Left forelimb (tissue), 1 donor: ENCODE data around the gene SLC9A8.
"Not testable (repeated sequence)": the region's sequence is repeated elsewhere in the genome, so short reads cannot be mapped to it uniquely, and the experiment has no call there.

Source experiments
- DNase-seq: peaks from one replicate; pipeline ENCODE4 v3.0.0-alpha.2; 2018; ENCODE audit warnings: low spot score

SLC9A8 gene

DNA sequence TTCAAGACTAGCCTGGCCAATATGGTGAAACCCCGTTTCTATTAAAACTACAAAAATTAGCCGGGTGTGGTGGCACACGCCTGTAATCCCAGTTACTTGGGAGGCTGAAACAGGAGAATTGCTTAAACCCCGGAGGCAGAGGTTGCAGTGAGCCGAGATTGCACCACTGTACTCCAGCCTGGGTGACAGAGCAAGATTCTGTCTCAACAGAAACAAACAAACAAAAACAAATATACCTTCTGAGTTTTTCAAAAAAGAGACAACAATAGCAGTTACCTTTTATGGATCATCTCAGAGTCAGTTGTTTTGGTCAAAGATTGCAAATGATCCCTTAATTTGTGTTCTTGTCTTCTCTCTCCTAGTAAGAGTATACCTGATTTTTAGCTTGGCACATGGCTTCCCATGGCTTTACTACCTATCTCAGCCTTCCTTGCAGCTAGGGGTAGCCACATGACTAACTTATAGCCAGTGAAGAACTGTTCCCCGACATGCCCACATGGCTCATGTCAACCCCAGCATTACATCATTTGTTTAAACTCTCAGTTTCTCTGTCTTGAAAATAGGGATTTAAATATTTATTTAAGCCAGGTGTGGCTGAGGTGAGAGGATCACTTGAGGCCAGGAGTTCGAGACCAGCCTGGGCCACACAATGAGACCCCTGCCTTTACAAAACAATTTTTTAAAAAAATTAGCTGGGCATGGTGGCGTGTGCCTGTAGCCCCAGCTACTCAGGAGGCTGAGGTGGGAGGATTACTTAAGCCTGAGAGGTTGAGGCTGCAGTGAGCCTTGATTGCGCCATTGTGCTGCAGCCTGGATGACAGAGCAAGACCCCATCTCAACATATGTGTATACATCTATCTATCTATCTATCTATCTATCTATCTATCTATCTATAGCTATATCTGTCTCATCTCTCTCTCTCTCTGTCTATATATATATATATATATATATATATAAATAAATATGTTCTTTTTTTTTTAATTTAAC is 25.0 kb upstream of the SLC9A8 start:
- DNase-seq = no peak

GRCh38 chr20:49790077-49790798 is 22.4 kb upstream of the SLC9A8 start:
- DNase-seq = no peak

- DNase-seq = no peak
Measured at GRCh38 chr20:49791165-49791564, 21.5 kb upstream of the SLC9A8 start.

- DNase-seq = no peak
Measured at GRCh38 chr20:49792006-49792405, 20.6 kb upstream of the SLC9A8 start.

DNA sequence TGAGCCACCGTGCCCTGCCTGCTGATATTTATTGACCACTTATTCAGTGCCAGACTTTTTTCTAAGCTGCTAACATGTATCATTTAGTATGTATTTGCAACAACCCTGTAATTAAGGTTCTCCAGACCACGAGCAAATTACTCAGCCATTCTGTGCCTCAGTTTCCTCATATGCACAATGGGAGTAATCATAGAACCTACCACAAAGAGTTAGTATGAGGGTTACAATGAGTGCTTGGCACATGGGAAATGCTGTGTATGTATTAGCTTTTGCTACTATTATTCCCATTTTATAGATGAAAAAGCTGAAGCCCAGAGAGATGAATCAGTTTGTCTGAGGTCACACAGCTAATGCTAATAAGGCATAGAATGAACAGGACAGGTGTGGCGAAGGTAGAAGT is 20.0 kb upstream of the SLC9A8 start:
- no peak for DNase-seq

DNA sequence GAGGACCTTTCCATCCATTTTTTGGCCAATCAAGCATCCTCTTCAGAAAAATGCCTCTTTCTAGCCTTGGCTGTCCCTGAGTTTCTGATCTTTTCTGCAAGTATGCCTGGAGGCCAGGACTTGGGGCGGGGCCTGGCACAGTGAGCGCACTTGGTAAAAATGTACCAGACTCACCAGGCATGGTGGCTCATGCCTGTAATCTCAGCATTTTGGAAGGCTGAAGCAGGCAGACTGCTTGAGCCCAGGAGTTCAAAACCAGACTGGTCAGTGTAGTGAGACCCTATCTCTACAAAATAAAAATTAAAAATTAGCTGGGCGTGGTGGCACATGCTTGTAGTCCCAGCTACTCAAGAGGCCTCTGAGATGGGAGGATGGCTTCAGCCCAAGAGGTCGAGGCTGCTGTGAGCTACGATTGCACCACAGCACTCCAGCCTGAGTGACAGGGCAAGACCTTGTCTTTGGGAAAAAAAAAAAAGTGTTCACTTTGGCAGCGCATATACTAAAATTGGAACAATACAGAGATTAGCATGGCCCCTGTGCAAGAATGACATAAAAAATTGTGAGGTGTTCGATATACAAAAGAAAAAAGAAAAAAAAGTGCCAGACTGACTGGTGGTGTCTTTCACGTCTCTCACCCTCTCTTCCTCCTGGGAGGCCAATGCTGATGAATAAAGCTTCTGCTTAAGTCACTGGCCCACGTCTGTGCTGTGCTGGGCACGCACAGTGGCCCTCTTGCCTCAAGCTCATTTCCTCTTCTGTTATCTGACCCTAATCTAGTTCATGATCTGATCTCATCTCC is 18.1 kb upstream of the SLC9A8 start:
- DNase-seq = no peak

GRCh38 chr20:49795135-49795424 is 17.5 kb upstream of the SLC9A8 start:
- no peak for DNase-seq

DNA sequence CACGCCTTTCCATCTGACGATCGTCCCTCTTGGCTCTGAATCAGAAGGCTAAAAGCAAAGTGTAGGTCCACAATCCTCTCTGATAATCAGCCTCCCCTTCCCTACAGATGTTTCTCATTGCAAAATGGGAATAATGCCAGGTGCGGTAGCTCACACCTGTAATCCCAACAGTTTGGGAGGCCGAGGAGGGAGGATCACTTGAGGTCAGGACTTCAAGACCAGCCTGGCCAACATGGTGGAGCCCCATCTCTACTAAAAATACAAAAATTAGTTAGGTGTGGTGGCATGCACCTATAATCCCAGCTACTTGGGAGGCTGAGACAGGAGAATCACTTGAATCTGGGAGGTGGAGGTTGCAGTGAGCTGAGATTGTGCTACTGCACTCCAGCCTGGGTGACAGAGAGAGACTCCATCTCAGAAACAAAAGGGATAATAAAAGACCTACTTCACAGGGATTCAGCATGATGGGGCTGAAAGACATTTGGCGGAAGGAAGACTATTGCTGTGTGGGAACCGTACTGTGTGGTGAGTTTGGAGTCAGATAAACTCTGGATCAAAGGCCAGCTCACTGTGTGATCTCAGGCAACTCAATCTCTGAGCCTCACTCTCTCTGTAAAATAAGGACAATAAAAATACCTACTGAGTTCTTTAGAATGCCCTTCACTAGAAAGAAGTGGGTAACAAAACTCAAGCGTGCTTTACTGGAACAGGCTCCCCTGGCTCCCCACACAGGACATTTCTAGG is 15.9 kb upstream of the SLC9A8 start:
- no peak for DNase-seq

DNA sequence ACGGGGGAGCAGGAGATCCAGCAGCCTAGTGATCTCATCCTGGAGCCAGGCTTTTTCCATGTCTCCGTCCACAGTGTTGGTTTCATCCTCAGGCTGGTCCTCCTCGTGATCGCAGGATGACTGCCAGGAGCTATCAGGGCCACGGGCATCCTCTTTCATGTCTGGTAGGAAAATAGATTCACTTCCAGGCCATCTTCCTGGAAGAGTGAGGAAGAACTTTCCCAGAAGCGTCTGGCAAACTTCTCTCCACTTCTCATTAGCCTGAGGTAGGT is 15.3 kb upstream of the SLC9A8 start:
- no peak for DNase-seq

- no peak for DNase-seq
Measured at GRCh38 chr20:49798718-49799117, 13.9 kb upstream of the SLC9A8 start.

DNA sequence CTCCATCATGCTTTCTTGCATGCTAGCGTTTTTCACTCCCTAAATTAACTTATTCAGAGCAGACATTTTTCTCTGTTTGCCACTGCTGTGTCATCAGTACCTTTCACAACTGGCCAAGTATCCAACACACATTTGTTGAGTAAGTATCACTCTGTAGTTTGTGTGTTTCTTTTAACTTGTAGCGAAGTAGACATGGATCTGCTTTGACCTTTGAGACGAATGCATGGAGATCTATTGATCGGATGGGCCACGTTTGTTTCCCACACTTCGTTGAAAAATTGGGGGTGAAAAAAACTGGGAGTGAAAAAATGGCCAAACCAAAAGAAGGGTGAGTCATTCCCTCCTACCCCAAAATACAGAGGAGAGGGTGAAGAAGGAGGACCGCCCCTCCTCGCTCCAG is 12.9 kb upstream of the SLC9A8 start:
- no peak for DNase-seq

GRCh38 chr20:49803418-49803817 is 9.2 kb upstream of the SLC9A8 start:
- DNase-seq = no peak

DNA sequence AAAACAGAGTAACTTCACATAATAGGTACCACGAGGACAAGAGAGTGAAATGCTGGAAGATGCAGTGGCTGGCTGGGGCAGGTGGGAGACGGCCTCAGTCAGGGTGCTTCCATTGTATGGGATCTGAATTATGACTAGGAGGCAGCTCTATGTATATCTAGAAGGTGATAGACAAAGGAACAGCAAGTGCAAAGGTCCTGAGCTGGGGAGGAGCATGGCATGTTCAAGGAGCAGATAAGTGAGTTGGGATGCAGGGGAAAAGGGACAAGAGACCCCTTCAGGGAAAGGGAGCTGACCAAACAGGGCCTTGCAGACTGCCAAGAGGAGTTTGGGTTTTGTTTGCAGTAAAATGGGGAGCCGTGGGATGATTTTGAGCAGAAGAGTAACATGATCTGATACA is 8.3 kb upstream of the SLC9A8 start:
- DNase-seq = no peak

- DNase-seq = not testable (repeated sequence)
Measured at GRCh38 chr20:49805224-49805876, 7.3 kb upstream of the SLC9A8 start.

DNA sequence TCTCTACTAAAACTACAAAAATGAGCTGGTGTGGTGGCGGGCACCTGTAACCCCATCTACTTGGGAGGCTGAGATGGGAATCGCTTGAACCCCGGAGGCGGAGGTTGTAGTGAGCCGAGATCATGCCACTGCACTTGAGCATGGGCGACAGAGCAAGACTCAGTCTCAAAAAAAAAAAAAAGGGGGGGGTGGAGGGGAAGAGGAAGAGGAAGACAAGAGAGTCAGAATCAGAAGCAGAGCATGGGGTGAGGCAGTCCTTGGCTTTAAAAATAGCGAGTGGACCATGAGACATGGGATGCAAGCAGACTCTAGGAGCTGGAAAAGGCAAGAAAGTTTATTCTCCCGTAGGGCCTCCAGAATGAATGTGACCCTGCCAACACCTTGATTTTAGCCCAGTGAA is 3.9 kb upstream of the SLC9A8 start:
- DNase-seq = no peak

GRCh38 chr20:49809803-49810359 is 2.7 kb upstream of the SLC9A8 start:
- DNase-seq = no peak

- no peak for DNase-seq
Measured at GRCh38 chr20:49810491-49811190, 2.0 kb upstream of the SLC9A8 start.

DNA sequence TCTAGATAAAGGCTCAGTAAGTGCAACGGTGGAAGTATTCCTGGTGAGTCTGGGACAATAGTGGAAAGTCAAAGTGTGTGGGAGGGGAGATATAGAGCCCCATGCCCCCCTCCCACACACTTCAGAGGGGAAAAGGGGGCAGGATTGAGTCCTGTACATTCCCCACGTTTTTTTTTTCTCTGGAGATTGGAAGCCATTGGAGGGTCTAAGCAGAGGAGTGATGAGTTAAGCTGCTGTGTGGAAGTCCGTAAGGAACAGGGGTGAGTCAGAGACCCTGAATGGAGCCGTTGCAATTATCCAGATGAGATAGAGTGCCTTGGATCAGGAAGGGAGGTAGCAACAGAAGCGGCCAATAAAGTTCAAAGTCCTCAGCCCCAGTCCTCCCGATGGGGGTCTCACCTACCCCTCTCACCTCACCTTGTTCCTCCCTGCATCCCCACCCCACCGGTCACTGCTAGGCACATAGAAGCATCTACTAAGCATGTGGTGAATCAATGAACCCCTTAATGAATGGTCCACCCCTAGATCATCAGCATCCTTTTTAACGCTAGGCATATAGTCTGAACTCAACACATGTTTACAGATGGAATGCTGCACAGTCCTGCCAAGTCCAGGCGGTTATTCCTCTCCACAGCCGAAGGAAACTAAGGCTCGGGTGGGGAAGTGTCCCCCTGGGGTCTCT is 662 bp upstream of the SLC9A8 start:
- no peak for DNase-seq

- DNase-seq = no peak
Measured at GRCh38 chr20:49813305-49813974, 812 bp downstream of the SLC9A8 start.
